ENCODE results near the gene AP2B1. TPM values are rescaled to one million over a fixed set of nuclear protein-coding genes. Genes with fewer than 3 reads are reported as not detected.

Gene AP2B1
- total RNA-seq, 1 experiment from 2014 or later = 198 TPM

DNA sequence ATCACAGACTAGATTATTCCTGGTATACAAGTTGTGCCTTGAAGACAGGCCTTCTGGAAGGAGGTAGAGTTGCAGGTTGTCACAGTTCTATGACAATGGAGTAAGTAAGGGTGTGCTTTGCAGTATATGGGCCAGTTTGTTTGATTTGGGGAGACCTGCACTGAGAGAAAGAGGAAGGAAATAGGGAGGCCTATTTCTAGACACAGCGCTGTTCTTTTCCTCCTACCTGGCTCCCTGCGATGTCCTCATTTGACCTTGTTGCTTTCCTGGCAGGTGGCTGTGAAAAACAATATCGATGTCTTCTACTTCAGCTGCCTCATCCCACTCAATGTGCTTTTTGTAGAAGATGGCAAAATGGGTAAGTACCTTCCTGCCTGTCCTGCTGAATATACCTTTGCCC, 121.8 kb downstream of the AP2B1 start:
- ATAC-seq (no peak), DNase-seq (ENCODE audit: low read depth, low spot score) (no peak)
- ChIA-PET RAD21 (ENCODE audit: low non-redundant PET in 1 of 2, low total read pairs in 2 of 2, uncharacterized antibody in 2 of 2, unreplicated experiment in 2 of 2) (no interaction called here), POLR2A (no interaction called here), CTCF (no interaction called here)
- H3K36me3 ChIP-seq (ENCODE audit: control insufficient read depth in 1 of 2, insufficient read depth in 2 of 2, low read length in 2 of 2) = peaks cover 7 to 30% of the 10 kb centered on the region in 2 experiments
- H3K27me3 ChIP-seq (ENCODE audit: insufficient read depth, low read length) = no peaks in the 10 kb centered on the region
- no TSS peak for BruUV-seq (replicated peaks)
- no peaks in the 10 kb centered on the region for H3K9me2 ChIP-seq (ENCODE audit: insufficient read depth)
- 0 out of 2 replicates have a peak, but pooled peaks cover 2% of the 10 kb centered on the region for H3K79me2 ChIP-seq (ENCODE audit: insufficient read depth, low read length)
- no peaks in the 10 kb centered on the region; the same call in 1 of the 2 replicates for H4K20me1 ChIP-seq (ENCODE audit: insufficient read depth)
- no peak overlapping the region for H2AFZ ChIP-seq (ENCODE audit: low read depth, low read length, poor library complexity, severe bottlenecking)
- H3K9me3 ChIP-seq (ENCODE audit: control insufficient read depth in 1 of 2, insufficient read depth in 1 of 2, low read depth in 1 of 2, low read length in 2 of 2) = no peaks in the 10 kb centered on the region
- H3K9ac ChIP-seq (ENCODE audit: low read length) = no peak overlapping the region
- intact Hi-C loops (cut with micrococcal nuclease) = no loop called here
- H3K4me3 ChIP-seq (replicated peaks in 1 of 2; ENCODE audit: low read depth in 1 of 2, low read length in 2 of 2) = no peak overlapping the region
- TF ChIP-seq TCF7L2 (IDR thresholded peaks at IDR 0.05; ENCODE audit: borderline replicate concordance, extremely low read depth, insufficient read depth, insufficient read length) (no peak), SRF (IDR thresholded peaks at IDR 0.05; ENCODE audit: low read depth) (no peak), EGR1 (IDR thresholded peaks at IDR 0.05; ENCODE audit: low read depth) (no peak), ZFX (IDR thresholded peaks at IDR 0.05) (no peak), JUND (IDR thresholded peaks at IDR 0.05) (no peak), POLR2AphosphoS5 (IDR thresholded peaks at IDR 0.05; ENCODE audit: low read depth, low read length) (no peak), CBX3 (IDR thresholded peaks at IDR 0.05; ENCODE audit: low read depth) (no peak), CEBPB (IDR thresholded peaks at IDR 0.05; ENCODE audit: low read depth) (no peak), FOSL1 (IDR thresholded peaks at IDR 0.05; ENCODE audit: low read depth) (no peak), ELF1 (IDR thresholded peaks at IDR 0.05; ENCODE audit: borderline replicate concordance, low read depth) (no peak), RAD21 (IDR thresholded peaks at IDR 0.05; ENCODE audit: low read depth) (no peak)
- TF ChIP-seq, protein P1, sequence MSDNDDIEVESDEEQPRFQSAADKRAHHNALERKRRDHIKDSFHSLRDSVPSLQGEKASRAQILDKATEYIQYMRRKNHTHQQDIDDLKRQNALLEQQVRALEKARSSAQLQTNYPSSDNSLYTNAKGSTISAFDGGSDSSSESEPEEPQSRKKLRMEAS (IDR thresholded peaks at IDR 0.05) = no peak
- TF ChIP-seq, protein P2, sequence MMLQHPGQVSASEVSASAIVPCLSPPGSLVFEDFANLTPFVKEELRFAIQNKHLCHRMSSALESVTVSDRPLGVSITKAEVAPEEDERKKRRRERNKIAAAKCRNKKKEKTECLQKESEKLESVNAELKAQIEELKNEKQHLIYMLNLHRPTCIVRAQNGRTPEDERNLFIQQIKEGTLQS (IDR thresholded peaks at IDR 0.05) = no peak
- TF ChIP-seq, protein P3, sequence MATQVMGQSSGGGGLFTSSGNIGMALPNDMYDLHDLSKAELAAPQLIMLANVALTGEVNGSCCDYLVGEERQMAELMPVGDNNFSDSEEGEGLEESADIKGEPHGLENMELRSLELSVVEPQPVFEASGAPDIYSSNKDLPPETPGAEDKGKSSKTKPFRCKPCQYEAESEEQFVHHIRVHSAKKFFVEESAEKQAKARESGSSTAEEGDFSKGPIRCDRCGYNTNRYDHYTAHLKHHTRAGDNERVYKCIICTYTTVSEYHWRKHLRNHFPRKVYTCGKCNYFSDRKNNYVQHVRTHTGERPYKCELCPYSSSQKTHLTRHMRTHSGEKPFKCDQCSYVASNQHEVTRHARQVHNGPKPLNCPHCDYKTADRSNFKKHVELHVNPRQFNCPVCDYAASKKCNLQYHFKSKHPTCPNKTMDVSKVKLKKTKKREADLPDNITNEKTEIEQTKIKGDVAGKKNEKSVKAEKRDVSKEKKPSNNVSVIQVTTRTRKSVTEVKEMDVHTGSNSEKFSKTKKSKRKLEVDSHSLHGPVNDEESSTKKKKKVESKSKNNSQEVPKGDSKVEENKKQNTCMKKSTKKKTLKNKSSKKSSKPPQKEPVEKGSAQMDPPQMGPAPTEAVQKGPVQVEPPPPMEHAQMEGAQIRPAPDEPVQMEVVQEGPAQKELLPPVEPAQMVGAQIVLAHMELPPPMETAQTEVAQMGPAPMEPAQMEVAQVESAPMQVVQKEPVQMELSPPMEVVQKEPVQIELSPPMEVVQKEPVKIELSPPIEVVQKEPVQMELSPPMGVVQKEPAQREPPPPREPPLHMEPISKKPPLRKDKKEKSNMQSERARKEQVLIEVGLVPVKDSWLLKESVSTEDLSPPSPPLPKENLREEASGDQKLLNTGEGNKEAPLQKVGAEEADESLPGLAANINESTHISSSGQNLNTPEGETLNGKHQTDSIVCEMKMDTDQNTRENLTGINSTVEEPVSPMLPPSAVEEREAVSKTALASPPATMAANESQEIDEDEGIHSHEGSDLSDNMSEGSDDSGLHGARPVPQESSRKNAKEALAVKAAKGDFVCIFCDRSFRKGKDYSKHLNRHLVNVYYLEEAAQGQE (IDR thresholded peaks at IDR 0.05; ENCODE audit: low read depth) = no peak
- TF ChIP-seq, protein P4, sequence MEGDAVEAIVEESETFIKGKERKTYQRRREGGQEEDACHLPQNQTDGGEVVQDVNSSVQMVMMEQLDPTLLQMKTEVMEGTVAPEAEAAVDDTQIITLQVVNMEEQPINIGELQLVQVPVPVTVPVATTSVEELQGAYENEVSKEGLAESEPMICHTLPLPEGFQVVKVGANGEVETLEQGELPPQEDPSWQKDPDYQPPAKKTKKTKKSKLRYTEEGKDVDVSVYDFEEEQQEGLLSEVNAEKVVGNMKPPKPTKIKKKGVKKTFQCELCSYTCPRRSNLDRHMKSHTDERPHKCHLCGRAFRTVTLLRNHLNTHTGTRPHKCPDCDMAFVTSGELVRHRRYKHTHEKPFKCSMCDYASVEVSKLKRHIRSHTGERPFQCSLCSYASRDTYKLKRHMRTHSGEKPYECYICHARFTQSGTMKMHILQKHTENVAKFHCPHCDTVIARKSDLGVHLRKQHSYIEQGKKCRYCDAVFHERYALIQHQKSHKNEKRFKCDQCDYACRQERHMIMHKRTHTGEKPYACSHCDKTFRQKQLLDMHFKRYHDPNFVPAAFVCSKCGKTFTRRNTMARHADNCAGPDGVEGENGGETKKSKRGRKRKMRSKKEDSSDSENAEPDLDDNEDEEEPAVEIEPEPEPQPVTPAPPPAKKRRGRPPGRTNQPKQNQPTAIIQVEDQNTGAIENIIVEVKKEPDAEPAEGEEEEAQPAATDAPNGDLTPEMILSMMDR (IDR thresholded peaks at IDR 0.05 in 2 of 3, conservative IDR thresholded peaks at IDR 0.05 in 1 of 3; ENCODE audit: borderline replicate concordance in 1 of 3, insufficient read depth in 1 of 3, low read depth in 2 of 3, low read length in 2 of 3) = no peak
- no peak overlapping the region for H3K27ac ChIP-seq (ENCODE audit: low read depth, low read length)
- H3K4me1 ChIP-seq (ENCODE audit: control insufficient read depth in 1 of 2, insufficient read depth in 2 of 2, low read length in 2 of 2) = no peaks in the 10 kb centered on the region
- no peak overlapping the region for H3K4me2 ChIP-seq (ENCODE audit: low read length)
